ENCODE measurements around the gene WDR36. TPM values are rescaled to one million over a fixed set of nuclear protein-coding genes. Genes with fewer than 3 reads are reported as not detected.
A peak's percentile ranks its signal among the peaks of the same experiment; 100 is the strongest.

The WDR36 gene
- total RNA-seq, 2 experiments from 2014 or later, result 22.0 to 22.4 TPM

DNA sequence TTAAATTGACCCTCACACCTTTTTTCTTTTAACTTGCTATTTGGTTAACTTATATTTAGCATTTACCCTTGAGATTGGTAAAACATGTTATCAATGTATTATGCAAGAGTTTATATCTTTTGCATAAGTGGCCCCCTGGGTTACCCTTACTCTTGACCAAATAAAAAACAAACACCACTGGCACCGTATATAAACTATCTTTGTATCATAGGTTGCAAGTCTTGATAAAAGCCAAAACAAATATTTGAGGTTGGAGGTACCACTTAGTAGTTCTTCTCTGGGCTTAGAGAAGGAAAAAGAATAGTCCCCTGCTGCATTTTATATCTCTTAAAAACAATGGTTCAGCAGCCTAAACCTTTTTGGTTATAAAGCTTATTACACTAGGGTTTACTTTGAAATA, 61.3 kb downstream of the WDR36 start:
- Mint-ChIP-seq H3K4me1 (ENCODE audit: low read depth) (peaks cover 7% of the 10 kb centered on the region), H3K27me3 (no peaks in the 10 kb centered on the region), H3K4me3 (no peak overlapping the region), H3K36me3 (ENCODE audit: low read depth) (no peaks in the 10 kb centered on the region), H3K9me3 (no peaks in the 10 kb centered on the region), H3K27ac (no peak overlapping the region)
- no peak overlapping the region for H3K4me3 ChIP-seq (ENCODE audit: low read length)
- H3K27ac ChIP-seq (ENCODE audit: low read depth in 1 of 2, low read length in 2 of 2), result no peak overlapping the region
- DNase-seq (no peak), ATAC-seq (ENCODE audit: poor library complexity) (no peak)
- intact Hi-C loops (cut with DNase I, micrococcal nuclease), result loop anchor here in 1 of 2 experiments (10.0 kb wide), 1 partner anchor 231 kb away; no protein-coding TSS in a partner anchor
- CTCF ChIA-PET, result no interaction called here
- no peaks in the 10 kb centered on the region for H3K4me1 ChIP-seq (ENCODE audit: insufficient read depth, low read length)
- TF ChIP-seq, protein P1, sequence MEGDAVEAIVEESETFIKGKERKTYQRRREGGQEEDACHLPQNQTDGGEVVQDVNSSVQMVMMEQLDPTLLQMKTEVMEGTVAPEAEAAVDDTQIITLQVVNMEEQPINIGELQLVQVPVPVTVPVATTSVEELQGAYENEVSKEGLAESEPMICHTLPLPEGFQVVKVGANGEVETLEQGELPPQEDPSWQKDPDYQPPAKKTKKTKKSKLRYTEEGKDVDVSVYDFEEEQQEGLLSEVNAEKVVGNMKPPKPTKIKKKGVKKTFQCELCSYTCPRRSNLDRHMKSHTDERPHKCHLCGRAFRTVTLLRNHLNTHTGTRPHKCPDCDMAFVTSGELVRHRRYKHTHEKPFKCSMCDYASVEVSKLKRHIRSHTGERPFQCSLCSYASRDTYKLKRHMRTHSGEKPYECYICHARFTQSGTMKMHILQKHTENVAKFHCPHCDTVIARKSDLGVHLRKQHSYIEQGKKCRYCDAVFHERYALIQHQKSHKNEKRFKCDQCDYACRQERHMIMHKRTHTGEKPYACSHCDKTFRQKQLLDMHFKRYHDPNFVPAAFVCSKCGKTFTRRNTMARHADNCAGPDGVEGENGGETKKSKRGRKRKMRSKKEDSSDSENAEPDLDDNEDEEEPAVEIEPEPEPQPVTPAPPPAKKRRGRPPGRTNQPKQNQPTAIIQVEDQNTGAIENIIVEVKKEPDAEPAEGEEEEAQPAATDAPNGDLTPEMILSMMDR (IDR thresholded peaks at IDR 0.05), result no peak
- no peaks in the 10 kb centered on the region for H3K9me3 ChIP-seq (ENCODE audit: control insufficient read depth in 1 of 2, insufficient read depth in 1 of 2, low read length in 2 of 2)
- no peaks in the 10 kb centered on the region for H3K36me3 ChIP-seq (ENCODE audit: insufficient read depth, low read length)
- H3K27me3 ChIP-seq (ENCODE audit: control insufficient read depth in 1 of 2, insufficient read depth in 2 of 2, low read length in 2 of 2), result no peaks in the 10 kb centered on the region
- POLR2A ChIA-PET, result no interaction called here

GRCh38 chr5:111153945-111154344, 61.8 kb downstream of the WDR36 start:
- ATAC-seq (ENCODE audit: poor library complexity) (no peak), DNase-seq (no peak)
- Mint-ChIP-seq H3K9me3 (no peaks in the 10 kb centered on the region), H3K4me3 (no peak overlapping the region), H3K27me3 (no peaks in the 10 kb centered on the region), H3K27ac (no peak overlapping the region), H3K4me1 (ENCODE audit: low read depth) (peaks cover 11% of the 10 kb centered on the region), H3K36me3 (ENCODE audit: low read depth) (no peaks in the 10 kb centered on the region)
- no peaks in the 10 kb centered on the region for H3K36me3 ChIP-seq (ENCODE audit: insufficient read depth, low read length)
- ChIA-PET POLR2A (no interaction called here), CTCF (no interaction called here)
- H3K9me3 ChIP-seq (ENCODE audit: control insufficient read depth in 1 of 2, insufficient read depth in 1 of 2, low read length in 2 of 2), result no peaks in the 10 kb centered on the region
- no peaks in the 10 kb centered on the region for H3K4me1 ChIP-seq (ENCODE audit: insufficient read depth, low read length)
- no peak overlapping the region for H3K4me3 ChIP-seq (ENCODE audit: low read length)
- intact Hi-C loops (cut with DNase I, micrococcal nuclease), result loop anchor here in 1 of 2 experiments (10.0 kb wide), 1 partner anchor 231 kb away; no protein-coding TSS in a partner anchor
- H3K27me3 ChIP-seq (ENCODE audit: control insufficient read depth in 1 of 2, insufficient read depth in 2 of 2, low read length in 2 of 2), result no peaks in the 10 kb centered on the region
- TF ChIP-seq, protein P1 (IDR thresholded peaks at IDR 0.05), result no peak
- H3K27ac ChIP-seq (ENCODE audit: low read depth in 1 of 2, low read length in 2 of 2), result no peak overlapping the region

- Mint-ChIP-seq H3K4me1 (ENCODE audit: low read depth) (peaks cover 11% of the 10 kb centered on the region), H3K9me3 (no peaks in the 10 kb centered on the region), H3K27ac (no peak overlapping the region), H3K36me3 (ENCODE audit: low read depth) (no peaks in the 10 kb centered on the region), H3K27me3 (no peaks in the 10 kb centered on the region), H3K4me3 (no peak overlapping the region)
- intact Hi-C loops (cut with DNase I, micrococcal nuclease), result loop anchor here (1.0 to 10.0 kb wide), 8 partner anchors 64 to 989 kb away; partner anchors contain the start of gene CAMK4 (in 2 of the 2)
- Histone ChIP-seq H3K27me3 (ENCODE audit: control insufficient read depth in 1 of 2, insufficient read depth in 2 of 2, low read length in 2 of 2) (no peaks in the 10 kb centered on the region), H3K27ac (ENCODE audit: low read depth in 1 of 2, low read length in 2 of 2) (no peak overlapping the region), H3K4me3 (ENCODE audit: low read length) (no peak overlapping the region), H3K36me3 (ENCODE audit: insufficient read depth, low read length) (no peaks in the 10 kb centered on the region), H3K4me1 (ENCODE audit: insufficient read depth, low read length) (no peaks in the 10 kb centered on the region), H3K9me3 (ENCODE audit: control insufficient read depth in 1 of 2, insufficient read depth in 1 of 2, low read length in 2 of 2) (no peaks in the 10 kb centered on the region)
- DNase-seq (peak; percentile 60 to 90 (median 76)), ATAC-seq (ENCODE audit: poor library complexity) (peak; percentile 88)
- ChIA-PET CTCF (interaction anchor here (0.6 to 5.6 kb wide), 12 partner anchors 9 to 303 kb away, joined by 3 to 61 read pairs (median 3); no protein-coding TSS in a partner anchor), POLR2A (interaction anchor here (1.0 kb wide), 2 partner anchors 66 to 121 kb away, joined by 4 to 8 read pairs; partner anchors contain the start of gene CAMK4)
- TF ChIP-seq, protein P1 (IDR thresholded peaks at IDR 0.05), result peak; percentile 100
These were observed 66.1 kb downstream of the WDR36 start for GRCh38 chr5:111158105-111158744.
